Right lobe of liver (tissue), 4 donors: Measurements from ENCODE around the gene ZNF655.

Experiments
- CTCF ChIP-seq, 4 donors: fragments of 200-600 bp in 3 of 4; fragments of 450-650 bp in 1 of 4; IDR thresholded peaks; one replicate each; pipeline versions ENCODE4 v1.5.1 to v1.8.0; 2016 to 2022; ENCODE audit warnings: antibody characterized with exemption in 4 of 4, mild to moderate bottlenecking in 2 of 4
- POLR2A ChIP-seq: fragments of 450-650 bp; IDR thresholded peaks from one replicate; pipeline ENCODE4 v1.6.1; 2017; ENCODE audit warnings: antibody characterized with exemption, mild to moderate bottlenecking
- donor health status: DM: no; HTN: no; CAD: no.
- donor health status: DM: no; HTN: no; CAD: no.
- donor health status: DM: no; HTN: yes; CAD: no.

- TF ChIP-seq CTCF (IDR thresholded peaks at IDR 0.05), result no peak
- TF ChIP-seq POLR2A, result no peak
These were observed 66.9 kb downstream of the ZNF655 start for GRCh38 chr7:99625321-99625720.
